NCI-H1105 treated with DMSO at 0.1 percent for 48 hours (cell line): ENCODE data around the gene NISCH.
A peak's percentile ranks its signal among the peaks of the same experiment; 100 is the strongest.

Experiments used
- DNase-seq: peaks from one replicate; lab custom pipeline; 2025; lab: John Stamatoyannopoulos, UW

NISCH gene

DNA sequence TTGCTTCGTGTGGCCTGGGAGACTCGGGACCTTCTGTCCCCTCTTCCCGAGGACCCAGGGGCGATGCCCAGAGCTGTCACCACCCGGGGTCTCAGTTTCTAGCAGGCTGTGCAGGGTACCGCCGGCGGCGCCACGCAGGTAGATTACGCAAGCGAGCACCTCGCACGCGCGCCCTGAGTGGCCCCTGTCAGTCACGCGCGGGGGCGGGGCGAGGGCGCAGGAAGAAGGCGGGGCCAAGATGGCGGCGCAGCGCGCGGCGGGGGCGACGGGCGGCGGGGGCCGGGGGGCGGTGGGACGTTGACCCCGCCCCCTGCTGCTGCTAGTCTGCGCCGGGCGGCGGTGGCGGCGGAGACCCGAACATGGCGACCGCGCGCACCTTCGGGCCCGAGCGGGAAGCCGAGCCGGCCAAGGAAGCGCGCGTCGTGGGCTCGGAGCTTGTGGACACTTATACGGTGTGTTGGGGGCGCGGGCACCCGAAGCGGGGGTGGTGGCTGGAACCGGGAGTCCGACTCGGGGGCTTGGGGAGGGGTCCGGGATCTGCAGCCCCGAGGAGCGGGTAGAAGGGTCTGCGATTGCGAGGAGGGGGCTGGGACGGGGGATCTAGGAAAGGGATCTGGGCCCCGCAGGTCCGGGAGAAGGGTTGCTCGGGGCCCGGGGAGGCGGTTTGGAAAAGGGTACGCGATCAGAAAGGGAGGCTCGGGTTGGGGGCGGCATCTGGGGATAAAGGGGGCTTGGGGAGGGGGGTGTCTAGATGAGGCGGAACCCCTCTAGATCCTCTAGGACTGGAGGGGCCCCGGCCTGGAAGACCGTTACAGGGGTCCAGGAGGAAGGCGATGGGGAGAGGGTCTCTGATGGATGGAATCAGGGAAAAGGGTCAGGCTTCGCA is at the start of gene NISCH:
TSS of gene NISCH (plus strand) at position 322 of the 886 bp plus-strand sequence. CDS start at position 360, 38 bp downstream.
- peak; percentile 68 for DNase-seq

DNA sequence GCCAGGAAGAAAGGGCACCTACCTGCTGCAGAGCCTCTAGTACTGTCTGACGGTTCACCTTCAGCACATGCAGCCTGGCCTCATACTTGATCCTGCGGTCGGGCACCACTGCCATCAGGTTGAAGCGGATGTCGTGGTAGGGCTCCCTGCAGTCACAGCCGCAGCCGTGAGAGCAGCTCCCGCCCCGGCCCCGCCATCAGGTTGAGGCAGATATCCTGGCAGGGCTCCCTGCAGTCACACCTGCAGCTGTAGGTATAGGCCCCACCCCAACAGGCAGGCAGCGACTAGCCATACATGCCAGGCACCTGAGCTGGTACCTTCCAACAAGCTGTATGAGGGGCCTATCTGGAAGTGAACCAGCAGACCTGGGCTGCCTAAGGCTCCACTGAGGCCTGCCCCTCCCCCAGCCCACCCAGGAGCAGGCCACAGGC is 49.2 kb upstream of the NISCH start:
- DNase-seq: no peak

DNA sequence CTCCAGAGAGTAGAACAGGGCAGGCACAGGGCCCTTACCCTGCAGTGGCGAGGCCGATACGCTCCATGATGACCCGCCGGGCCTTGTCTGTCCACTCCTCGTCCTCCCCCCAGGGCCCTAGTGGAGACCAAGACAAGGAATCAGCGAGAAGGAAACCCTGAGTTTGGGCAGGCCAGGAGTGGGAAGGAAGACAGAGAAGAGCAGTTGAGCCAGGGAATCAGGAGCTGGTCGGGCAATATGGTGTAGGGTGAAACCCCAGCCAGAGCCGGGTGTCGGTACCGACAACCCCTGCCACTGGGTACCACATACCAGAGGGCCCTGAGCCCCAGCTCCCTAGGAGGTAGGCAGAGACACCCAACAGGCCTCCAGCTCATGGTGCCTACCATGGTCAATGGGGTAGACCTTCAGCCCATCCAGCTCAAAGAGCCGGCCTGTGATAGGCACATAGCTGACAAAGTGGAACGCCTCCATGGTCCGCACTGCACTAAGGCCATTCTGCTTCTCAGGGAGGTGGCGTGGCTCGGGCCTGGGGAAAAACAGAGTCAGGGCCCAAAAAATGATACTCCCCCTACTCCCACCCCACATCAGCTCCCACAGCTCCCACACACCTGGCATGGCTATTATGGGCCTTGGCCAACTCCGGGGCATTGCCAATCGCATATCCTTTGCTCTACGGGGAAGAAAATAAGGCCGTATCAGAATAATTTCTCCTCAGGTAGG is 48.5 kb upstream of the NISCH start:
- DNase-seq: no peak

DNA sequence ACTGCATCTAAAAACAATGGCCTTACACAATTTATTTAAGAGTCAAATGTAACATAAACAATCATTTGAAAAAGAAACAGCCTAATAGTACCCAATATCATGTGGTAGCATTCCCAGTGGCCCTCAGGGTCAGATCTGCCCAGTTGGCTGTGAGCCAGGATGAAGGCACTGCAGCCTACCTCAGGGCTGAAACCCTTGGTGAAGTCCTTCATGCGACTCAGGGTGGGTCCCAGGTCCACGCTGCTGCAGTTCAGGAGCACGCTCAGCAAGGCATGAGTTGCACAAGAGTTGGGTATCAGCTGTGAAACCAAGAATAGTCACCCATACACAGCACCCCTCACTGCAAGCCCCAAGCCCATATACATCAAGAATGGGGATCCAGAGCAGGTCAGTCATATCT is 47.6 kb upstream of the NISCH start:
- no peak for DNase-seq

DNA sequence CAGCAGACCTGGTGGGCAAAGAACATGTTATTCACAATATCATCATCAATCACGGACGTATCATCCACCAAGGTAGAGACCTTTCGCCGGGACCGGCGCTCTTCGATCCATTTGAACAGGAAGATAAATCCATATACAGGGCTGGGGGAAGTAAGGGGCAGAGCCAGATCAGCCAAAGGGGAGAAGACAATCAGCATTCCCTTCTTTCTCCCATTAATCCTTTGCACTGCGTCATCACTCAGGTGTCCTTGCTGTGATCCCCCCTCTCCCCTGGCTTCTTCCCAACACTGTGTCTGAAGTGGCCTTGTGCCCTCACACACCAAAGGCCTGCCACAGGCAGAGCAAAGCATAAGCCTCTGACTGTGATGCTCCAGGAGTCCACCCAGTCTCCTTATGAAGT is 46.9 kb upstream of the NISCH start:
- DNase-seq: no peak

DNA sequence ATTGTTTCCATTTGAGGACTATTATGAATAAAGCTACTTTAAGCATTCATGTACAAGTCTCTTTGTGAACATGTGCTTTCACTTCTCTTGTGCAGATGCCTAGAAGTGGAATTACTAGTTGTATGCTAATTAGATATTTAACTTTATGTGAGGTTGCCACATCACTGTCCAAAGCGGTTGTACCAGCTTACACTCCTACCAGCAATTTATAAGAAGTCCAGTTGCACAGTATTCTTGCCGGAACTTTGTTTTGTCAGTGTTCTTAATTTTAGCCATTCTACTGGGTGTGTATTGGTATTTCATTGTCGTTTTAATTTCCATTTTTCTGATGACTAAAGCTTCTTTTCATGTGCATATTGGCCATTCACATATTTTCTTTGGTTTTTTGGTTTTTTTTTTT is 39.6 kb upstream of the NISCH start:
- DNase-seq: no peak

DNA sequence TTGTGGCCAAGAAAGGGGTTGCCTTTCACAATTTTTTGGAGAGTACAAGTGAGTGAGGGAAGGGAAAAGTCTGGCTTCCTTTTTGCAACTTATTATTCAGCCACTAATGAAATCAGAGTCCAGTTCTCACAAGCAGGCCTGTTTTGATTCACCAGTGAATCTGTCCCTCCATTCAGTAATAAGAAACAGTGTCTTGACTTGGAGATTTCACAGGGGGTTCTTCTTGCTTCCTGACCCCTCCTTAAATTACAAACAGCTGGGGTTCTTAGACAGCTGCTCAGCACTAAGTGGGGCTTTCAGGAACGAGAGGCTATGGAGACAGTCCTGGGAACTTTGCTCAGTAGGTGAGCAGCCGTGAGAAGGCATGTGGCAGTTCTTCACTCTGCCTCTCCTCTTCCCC is 35.0 kb upstream of the NISCH start:
- DNase-seq: no peak

DNA sequence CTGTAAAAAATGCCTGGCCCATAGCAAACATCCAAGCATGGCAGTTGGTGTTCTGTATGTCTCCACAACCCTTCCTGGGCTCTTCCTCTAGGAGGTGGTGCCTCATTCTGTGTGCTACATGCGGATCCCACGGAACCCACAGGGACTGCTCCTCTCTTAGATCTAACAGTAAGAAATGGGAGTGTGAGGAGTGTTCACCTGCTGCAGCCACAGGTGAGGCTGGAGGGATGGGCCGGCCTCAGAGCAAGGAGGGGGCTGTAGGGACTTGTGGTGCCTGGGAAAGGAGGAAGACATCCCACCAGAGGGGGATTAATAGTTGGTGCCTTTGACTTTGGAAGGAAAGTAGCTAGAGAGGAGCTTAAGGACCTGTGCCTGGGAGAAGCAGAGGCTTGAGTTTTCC is 32.7 kb upstream of the NISCH start:
- DNase-seq: no peak

DNA sequence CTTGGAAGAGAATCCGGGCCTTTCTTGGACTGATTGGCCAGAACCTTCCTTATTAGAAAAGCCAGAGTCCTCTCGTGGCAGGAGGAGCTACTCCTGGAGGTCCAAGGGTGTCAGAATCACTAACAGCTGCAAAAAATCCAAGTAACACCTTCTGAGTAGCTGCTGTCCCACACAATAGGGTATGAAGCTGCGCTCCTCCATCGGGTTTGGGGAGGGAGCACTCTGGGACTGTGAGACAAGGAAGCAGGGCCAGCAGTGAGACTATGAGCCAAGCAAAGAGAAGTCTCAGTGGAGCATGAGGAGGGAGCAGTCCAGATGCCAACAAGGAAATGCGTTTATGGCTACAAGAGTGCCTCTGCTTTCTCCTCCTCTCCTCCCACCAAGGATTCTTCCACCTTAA is 32.2 kb upstream of the NISCH start:
- no peak for DNase-seq

DNA sequence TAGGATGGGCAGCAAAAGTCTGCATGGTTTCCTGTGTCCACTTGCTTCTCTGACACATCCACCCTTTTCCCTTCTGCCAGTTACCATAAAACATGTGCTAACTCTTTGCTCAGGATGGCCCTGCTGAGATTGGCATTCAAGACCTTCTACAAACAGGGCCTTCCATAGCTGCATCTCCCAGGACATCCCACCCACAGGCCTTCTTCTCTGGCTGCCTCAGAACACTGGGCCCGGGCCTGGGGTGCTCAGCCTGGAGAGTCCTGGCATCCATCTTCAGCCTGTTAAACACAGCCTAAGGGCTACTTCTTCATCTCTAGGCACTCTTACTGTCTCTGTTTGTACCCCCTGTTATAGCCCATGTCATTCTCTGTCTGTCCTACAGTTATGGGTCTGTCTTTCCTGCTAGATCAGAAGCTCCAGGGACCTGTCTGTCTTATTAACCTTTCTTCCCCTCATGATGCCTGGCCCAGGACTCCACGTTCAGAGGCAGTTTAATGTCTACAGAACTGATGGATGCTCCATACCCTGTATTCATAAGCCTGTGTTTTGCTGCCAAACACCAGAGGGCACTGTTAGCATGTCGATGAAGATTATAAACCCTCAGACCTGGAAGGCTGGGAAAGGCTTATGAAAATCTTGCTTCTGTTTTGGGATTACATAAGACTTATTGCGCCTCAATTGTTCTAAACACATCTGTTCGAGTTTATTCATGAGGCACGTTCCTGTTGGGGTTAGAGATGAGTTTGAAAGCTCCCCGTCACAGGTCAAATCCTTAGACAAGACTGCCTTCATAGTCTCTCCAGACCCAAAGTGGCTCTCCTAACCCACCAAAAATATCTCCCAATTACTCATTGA is 27.0 kb upstream of the NISCH start:
- peak; percentile 37 for DNase-seq

DNA sequence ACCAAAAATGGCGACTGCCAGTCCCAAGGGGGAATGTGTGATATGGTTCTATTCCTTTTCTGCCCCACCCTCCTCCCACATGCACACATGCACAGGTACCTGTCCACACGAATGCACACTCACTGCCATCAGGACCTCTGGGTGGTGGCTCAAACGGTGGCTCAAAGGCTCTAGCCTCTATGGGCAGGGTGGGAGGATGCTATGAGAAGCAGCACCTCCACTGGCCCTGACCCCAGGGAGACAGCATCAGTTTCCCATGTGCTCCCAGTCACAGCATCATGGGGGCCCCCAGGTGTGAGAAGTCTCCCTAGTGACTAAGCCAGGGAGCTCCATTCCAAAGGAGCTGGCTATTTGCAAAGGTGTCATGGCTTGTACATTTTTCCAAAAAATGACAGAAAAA is 26.4 kb upstream of the NISCH start:
- no peak for DNase-seq

DNA sequence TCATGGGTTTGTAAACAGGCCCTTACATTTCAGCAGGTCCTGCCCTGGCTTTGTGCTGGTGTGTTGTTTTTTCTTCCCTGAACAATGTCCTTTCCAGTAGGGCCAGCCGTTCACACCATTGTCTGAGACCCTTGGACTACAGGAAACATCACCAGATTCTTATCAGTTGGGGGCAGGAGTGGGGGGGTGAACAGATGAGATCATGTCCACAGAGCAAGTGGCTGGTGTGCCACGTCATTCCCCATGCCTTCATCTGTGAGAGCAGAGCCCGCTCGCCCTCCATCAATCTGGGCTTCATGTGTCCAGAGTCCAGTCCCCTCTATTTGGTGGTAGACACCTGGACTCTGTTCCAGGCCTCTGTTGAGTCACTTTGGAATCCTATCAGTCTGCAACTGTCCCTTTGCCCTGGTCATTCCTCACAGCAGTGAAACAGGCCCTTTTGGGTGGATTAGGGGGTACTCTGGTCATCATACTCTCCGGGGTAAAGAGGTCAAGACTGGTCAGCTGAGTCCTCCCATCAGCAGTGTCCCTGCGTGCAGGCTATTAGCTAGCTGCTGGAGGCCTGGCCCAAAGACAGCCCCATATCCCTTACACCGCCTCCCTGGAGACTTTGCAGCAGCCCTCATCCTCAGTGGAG is 25.5 kb upstream of the NISCH start:
- no peak for DNase-seq

DNA sequence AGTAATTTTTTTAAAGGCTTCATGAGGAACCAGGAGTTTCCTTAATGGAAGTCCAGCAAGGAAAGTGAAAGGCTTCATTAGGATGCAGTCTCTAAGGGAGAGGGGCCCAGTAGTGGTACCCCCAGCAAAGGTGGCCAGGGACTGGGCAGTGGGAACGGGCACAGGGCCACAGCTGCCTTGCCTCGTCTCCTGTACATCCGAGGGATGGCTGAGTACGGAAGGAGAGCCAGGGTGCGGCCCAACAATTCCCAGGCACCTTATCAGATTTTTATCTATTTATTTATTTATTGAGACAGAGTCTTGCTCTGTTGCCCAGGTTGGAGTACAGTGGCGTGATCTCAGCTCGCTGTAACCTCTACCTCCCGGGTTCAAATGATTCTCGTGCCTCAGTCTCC is 25.0 kb upstream of the NISCH start:
- DNase-seq: no peak

DNA sequence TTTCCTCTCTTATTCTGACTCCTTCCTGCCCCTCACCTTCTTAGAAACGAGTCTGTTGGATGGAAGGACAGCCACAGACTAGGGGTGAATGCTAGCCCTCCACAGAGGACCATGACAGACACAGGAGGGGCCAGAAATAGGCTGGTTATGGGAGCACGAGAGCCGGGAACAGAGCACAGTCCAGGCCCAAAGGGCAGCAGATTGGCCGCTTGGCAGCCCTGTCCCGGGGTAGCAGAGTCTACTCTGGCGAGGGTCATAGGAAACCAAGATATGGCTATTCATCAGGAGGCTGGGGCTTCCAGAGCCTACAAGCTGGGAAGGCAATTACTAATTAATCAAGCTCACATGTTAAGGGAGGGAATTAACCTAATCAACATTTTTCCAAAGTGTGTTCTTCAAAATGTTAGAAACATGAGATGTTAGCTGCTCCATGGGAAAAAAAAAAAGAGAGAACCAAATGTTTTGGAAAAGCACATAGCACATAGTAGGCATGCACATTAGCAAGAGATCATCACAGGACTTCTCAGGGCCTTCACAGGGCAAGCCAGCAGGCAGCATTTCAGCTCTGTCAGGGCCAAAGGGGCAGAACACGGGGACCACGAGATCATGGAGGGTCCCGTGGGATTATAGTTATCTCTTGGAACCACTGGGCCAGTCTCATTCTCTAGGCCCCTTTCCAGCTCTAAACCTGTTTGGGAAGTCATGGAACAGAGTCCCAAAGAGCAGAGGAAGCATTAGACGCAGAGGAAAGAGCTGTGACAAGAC is 23.8 kb upstream of the NISCH start:
- no peak for DNase-seq

DNA sequence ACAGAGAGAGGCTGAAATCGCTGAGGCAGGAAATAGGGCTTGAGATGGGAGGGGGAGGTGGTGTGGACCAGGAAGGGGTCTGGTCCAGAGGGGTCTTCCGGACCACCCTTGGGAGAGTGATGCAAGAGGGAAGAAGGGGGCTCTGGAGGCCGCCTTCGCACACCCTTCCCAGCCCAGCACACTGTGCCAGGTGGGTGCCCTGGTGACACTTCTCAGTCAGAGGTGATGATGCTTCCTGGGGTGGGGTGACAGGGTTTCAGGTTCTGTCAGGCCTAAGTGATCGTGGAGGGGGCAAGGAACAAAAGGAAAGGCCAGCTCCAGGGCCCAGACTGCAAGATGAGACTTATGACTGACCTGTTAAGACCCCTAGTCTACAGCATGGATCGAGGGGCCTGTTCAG is 23.2 kb upstream of the NISCH start:
- DNase-seq: no peak

DNA sequence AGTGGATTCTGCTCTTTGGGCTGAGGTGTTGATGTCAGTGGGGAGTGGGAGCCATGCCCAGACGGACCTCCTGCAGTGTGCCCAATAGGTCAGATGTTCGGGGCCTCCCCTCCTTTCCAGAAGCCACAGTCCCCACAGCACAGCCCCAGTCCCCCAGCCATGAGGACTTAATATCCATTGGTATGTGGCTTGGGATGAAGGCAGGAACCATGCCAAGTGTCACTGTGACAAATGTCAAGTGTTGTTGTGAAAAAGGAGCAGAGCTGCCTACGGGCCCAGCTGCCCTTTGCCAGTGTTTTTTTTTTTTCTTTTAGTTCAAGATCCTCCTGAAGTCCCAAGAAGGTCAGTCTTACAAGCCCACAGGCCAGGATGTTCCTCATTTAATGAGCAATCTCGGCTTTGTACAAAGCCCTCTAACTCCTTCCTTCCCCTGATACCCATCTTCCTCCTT is 22.7 kb upstream of the NISCH start:
- DNase-seq: no peak

DNA sequence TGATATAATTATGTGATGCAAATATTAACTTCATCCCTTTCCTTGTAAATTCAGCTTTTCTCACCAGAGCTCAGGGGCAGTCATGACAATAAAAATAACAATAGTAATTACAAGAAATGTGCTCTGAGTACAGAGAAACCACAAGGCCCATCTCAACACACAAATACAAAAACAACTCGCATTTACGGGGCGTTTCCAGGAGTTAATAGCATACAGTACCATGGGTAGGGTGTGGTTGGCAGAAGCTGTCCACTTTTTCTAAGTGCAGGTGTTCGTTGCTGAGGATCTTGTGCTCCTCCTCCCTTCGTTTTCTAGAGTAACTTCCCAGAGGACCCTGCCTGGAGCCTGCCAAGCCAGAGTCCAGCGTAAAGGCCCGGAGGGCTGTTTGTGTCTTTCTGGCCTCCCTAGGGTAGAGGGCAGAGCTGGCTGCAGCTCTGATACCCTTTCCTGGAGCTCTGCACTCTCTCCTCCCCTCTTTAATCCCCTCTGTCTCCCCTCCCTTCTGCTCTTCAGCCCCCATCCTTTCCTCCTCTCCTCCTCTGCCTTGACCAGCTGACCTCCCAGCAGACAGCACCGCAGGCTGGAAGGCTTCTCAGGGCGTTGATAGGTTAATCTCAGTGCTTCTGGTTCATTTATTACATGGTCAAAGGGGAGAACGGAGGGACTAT is 21.9 kb upstream of the NISCH start:
- DNase-seq: no peak

DNA sequence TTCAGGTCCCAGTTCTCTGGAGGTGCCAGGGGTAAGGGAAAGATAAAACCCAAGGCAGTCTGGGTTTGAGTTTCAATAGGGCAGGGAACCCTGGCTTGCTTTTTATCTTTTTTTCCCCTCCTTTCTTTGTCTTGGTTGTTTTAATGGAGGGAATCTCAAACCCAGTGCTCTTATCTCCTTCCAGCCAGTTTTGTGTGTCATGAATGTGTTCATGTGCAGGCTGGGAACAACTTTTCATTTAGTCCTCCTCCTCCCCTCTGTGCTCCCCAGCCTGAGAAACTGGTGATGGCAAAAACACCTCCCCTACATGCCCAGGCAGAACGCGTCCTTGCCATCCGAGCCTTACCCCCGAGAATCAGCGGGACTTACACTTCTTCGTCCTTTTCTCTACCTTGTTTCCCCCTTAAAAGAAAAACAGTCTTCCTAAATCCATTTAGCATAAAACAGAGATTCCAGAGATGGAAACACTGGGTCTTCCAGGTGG is 21.4 kb upstream of the NISCH start:
- DNase-seq: no peak

DNA sequence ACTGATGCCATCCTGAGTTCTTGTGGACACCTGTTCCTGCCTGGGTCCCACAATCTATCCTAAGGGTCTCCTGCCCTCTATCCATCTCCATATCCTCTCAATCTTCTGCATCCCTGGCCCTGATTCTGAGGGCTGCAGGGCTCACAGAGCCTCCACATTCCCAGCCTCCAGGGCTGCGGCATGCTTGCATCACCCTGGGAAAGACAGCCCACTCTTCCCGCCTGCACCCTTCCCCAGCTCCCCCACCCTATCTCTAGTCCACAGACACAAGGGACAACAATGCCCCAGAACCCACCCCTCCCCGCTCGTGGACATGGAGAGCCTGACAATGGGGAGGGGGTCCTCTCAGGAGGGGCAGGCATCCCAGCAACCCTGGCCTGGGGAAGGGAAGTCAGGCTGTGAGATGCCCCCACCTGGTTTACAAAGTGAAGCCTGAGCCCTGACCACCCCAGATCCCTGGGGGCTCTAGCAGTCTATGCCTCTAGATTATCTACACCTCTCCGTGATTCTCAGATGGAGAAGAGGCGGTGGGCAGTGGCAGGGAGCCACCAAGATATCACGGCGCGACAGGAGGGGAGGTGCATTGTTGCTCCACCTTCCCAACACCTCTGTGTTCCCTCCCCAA is 20.8 kb upstream of the NISCH start:
- DNase-seq: no peak
